C4-2B (cell line): ENCODE measurements around the gene GBGT1.

Experiments
- ZFX ChIP-seq: fragments of 450-650 bp; IDR thresholded peaks from 2 replicates; pipeline ENCODE4 v1.6.1; 2017
- TF ChIP-seq, protein P1 (sequence below): fragments of 450-650 bp; conservative IDR thresholded peaks from 2 replicates; pipeline ENCODE4 v1.5.1; 2017; ENCODE audit warnings: mild to moderate bottlenecking

DNA sequence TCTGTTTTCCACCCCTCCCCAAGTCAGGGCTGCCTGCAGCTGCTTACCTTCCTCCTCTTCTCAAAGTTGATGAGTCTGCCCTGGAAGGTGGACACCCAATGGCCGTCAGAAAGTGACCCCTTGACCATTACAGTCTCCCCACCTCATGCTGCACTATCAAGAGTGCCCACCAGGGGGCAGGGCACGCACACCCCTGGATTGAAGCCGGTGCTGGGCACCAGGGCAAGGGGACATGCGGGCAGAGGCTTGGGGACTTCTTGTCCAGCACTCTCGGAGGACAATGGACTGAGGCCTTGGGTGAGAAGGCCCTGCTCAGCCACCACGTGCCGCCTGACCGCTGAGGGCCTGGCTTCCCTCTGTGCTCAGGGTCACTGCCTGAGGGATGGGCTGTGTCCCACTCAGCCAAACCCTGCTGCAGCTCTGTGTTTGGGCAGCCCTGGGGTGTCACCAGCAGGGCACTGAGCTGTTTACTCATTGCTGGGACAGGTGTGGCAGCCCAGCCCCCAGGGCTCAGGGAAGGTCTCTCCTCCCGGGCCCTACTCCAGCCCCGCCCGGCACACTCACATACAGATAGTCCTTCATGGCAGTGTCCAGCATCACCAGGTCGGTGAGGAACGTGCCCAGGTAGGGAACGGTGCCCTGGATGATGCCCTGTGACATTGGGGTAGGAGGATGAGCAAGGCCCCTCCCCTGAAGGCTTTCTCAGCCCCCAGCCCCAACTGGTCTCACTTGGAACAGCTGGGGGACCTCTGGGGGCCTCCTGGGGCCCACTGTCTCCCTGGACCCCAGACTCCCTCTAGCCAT, 60.3 kb downstream of the GBGT1 start:
- TF ChIP-seq, protein P1, sequence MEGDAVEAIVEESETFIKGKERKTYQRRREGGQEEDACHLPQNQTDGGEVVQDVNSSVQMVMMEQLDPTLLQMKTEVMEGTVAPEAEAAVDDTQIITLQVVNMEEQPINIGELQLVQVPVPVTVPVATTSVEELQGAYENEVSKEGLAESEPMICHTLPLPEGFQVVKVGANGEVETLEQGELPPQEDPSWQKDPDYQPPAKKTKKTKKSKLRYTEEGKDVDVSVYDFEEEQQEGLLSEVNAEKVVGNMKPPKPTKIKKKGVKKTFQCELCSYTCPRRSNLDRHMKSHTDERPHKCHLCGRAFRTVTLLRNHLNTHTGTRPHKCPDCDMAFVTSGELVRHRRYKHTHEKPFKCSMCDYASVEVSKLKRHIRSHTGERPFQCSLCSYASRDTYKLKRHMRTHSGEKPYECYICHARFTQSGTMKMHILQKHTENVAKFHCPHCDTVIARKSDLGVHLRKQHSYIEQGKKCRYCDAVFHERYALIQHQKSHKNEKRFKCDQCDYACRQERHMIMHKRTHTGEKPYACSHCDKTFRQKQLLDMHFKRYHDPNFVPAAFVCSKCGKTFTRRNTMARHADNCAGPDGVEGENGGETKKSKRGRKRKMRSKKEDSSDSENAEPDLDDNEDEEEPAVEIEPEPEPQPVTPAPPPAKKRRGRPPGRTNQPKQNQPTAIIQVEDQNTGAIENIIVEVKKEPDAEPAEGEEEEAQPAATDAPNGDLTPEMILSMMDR, result peak; percentile 95
- TF ChIP-seq ZFX, result no peak
